Right atrium auricular region (tissue), 2 donors: Measurements from ENCODE around the gene ERCC6. TPM values are rescaled to one million over a fixed set of nuclear protein-coding genes. Genes with fewer than 3 reads are reported as not detected.

ENCODE experiments used
- DNase-seq: peaks from one replicate; pipeline ENCODE4 v3.0.0-alpha.2; 2019; ENCODE audit warnings: low spot score
- H3K27ac ChIP-seq, 2 donors: fragments of 200-600 bp; sonication (generic); 1 replicate in 1 of 2; 2 replicates in 1 of 2; pipeline ENCODE4 v1.5.1; 2016 to 2019
- H3K27me3 ChIP-seq, 2 donors: fragments of 200-600 bp; sonication (generic); one replicate each; pipeline versions ENCODE4 v1.5.1 to v1.6.0; 2017 to 2019
- H3K36me3 ChIP-seq: fragments of 200-600 bp; sonication (generic); one replicate; pipeline ENCODE4 v1.5.1; 2016
- H3K4me1 ChIP-seq, 2 donors: fragments of 200-600 bp; sonication (generic); one replicate each; pipeline versions ENCODE4 v1.5.1 to v1.6.0; 2017 to 2019
- H3K4me3 ChIP-seq, 2 donors: fragments of 200-600 bp; sonication (generic); 1 replicate in 1 of 2; 2 replicates in 1 of 2; pipeline ENCODE4 v1.5.1; 2017 to 2019; ENCODE audit warnings: mild to moderate bottlenecking in 1 of 2, moderate library complexity in 1 of 2
- H3K9me3 ChIP-seq, 2 donors: fragments of 200-600 bp; sonication (generic); one replicate each; pipeline ENCODE4 v1.5.1; 2019
- total RNA-seq, 2 donors: library from RNA; depleted of rRNA; stranded (reverse); fragments of >200 nt; gene quantifications; one replicate each; pipeline ENCODE4 v1.1.0, GENCODE V29; 2016
- TF ChIP-seq, protein P1 (sequence below), 2 donors: fragments of 200-600 bp; sonication (generic); IDR thresholded peaks; one replicate each; pipeline ENCODE4 v1.5.1; 2019; ENCODE audit warnings: antibody characterized with exemption in 2 of 2

The ERCC6 gene
- total RNA-seq, 2 donors from 2014 or later, result 11.5 to 12.0 TPM

GRCh38 chr10:49518982-49519578 is 19.8 kb downstream of the ERCC6 start:
- TF ChIP-seq, protein P1, sequence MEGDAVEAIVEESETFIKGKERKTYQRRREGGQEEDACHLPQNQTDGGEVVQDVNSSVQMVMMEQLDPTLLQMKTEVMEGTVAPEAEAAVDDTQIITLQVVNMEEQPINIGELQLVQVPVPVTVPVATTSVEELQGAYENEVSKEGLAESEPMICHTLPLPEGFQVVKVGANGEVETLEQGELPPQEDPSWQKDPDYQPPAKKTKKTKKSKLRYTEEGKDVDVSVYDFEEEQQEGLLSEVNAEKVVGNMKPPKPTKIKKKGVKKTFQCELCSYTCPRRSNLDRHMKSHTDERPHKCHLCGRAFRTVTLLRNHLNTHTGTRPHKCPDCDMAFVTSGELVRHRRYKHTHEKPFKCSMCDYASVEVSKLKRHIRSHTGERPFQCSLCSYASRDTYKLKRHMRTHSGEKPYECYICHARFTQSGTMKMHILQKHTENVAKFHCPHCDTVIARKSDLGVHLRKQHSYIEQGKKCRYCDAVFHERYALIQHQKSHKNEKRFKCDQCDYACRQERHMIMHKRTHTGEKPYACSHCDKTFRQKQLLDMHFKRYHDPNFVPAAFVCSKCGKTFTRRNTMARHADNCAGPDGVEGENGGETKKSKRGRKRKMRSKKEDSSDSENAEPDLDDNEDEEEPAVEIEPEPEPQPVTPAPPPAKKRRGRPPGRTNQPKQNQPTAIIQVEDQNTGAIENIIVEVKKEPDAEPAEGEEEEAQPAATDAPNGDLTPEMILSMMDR (IDR thresholded peaks at IDR 0.05), result peak; percentile 48 to 73
- DNase-seq, result no peak
- H3K36me3 ChIP-seq, result peaks cover 17% of the 10 kb centered on the region

GRCh38 chr10:49518566-49518965 is 20.4 kb downstream of the ERCC6 start:
- no peak for DNase-seq
- TF ChIP-seq, protein P1 (IDR thresholded peaks at IDR 0.05), result no peak
- Histone ChIP-seq H3K27ac (no peak overlapping the region), H3K4me1 (peaks cover 0 to 21% of the 10 kb centered on the region in 2 donors), H3K36me3 (peaks cover 12% of the 10 kb centered on the region), H3K27me3 (no peaks in the 10 kb centered on the region), H3K9me3 (no peaks in the 10 kb centered on the region), H3K4me3 (no peak overlapping the region)

More at GRCh38 chr10:49518982-49519578, 19.8 kb downstream of the ERCC6 start:
- Histone ChIP-seq H3K27me3 (no peaks in the 10 kb centered on the region), H3K9me3 (no peaks in the 10 kb centered on the region), H3K27ac (no peak overlapping the region), H3K4me1 (peaks cover 0 to 21% of the 10 kb centered on the region in 2 donors), H3K4me3 (no peak overlapping the region)

GRCh38 chr10:49516216-49516970 is 22.5 kb downstream of the ERCC6 start:
- no peak overlapping the region for H3K27ac ChIP-seq
- TF ChIP-seq, protein P1 (IDR thresholded peaks at IDR 0.05), result no peak
- no peaks in the 10 kb centered on the region for H3K9me3 ChIP-seq
- no peaks in the 10 kb centered on the region for H3K27me3 ChIP-seq
- H3K36me3 ChIP-seq, result peaks cover 12% of the 10 kb centered on the region
- no peak overlapping the region for H3K4me3 ChIP-seq
- DNase-seq, result no peak
- peaks cover 0 to 21% of the 10 kb centered on the region in 2 donors for H3K4me1 ChIP-seq

GRCh38 chr10:49512121-49512809 is 26.7 kb downstream of the ERCC6 start:
- no peaks in the 10 kb centered on the region for H3K9me3 ChIP-seq
- H3K27ac ChIP-seq, result no peak overlapping the region
- no peak overlapping the region for H3K4me3 ChIP-seq
- TF ChIP-seq, protein P1 (IDR thresholded peaks at IDR 0.05), result peak; percentile 43 to 66
- no peaks in the 10 kb centered on the region for H3K27me3 ChIP-seq
- no peaks in the 10 kb centered on the region for H3K4me1 ChIP-seq
- DNase-seq, result no peak
- peaks cover 12% of the 10 kb centered on the region for H3K36me3 ChIP-seq

GRCh38 chr10:49509771-49510303 is 29.1 kb downstream of the ERCC6 start:
- H3K27ac ChIP-seq, result no peak overlapping the region
- DNase-seq, result no peak
- H3K9me3 ChIP-seq, result no peaks in the 10 kb centered on the region
- no peak overlapping the region for H3K4me3 ChIP-seq
- no peaks in the 10 kb centered on the region for H3K4me1 ChIP-seq
- H3K27me3 ChIP-seq, result no peaks in the 10 kb centered on the region
- TF ChIP-seq, protein P1 (IDR thresholded peaks at IDR 0.05), result no peak
- peaks cover 9% of the 10 kb centered on the region for H3K36me3 ChIP-seq
